OCI-LY7 (cell line): ENCODE measurements around the gene DHRSX. TPM values are rescaled to one million over a fixed set of nuclear protein-coding genes. Genes with fewer than 3 reads are reported as not detected.

Experiments
- BruUV-seq: library from RNA; stranded (reverse); fragments of 400-500 nt; replicated peaks from 2 replicates; lab custom pipeline; 2021; lab: Mats Ljungman, UMichigan
- CTCF ChIA-PET: fragments of 300-600 bp; sonication (Branson Sonifier 250); formaldehyde crosslinking; loops from one replicate; lab custom pipeline; 2022; ENCODE audit warnings: antibody characterized with exemption; ENCODE audit not compliant: unreplicated experiment; lab: Charles Lee
- POLR2A ChIA-PET: fragments of 300-600 bp; sonication (Branson Sonifier 250); formaldehyde crosslinking; loops from one replicate; lab custom pipeline; 2022; ENCODE audit warnings: antibody characterized with exemption; lab: Charles Lee
- DNase-seq: peaks from one replicate; pipeline ENCODE4 v3.0.0-alpha.2; 2015; ENCODE audit warnings: low spot score
- H2AFZ ChIP-seq: fragments of 200-600 bp; sonication (generic), shearing (Covaris generic); 2 replicates; pipeline ENCODE4 v1.6.1; 2014; ENCODE audit warnings: mild to moderate bottlenecking, antibody characterized with exemption, low read length, moderate library complexity
- H3K27ac ChIP-seq: fragments of 200-600 bp; sonication (generic); 2 replicates; pipeline ENCODE4 v1.5.1; 2014; ENCODE audit warnings: mixed run types, low read depth, mild to moderate bottlenecking, moderate library complexity, low read length, inconsistent platforms; ENCODE audit not compliant: poor library complexity, severe bottlenecking
- H3K36me3 ChIP-seq: fragments of 200-600 bp; sonication (generic); 2 replicates; pipeline ENCODE4 v1.6.1; 2014; ENCODE audit warnings: mild to moderate bottlenecking, antibody characterized with exemption, low read length, moderate library complexity, mixed read lengths; ENCODE audit not compliant: insufficient read depth
- H3K4me1 ChIP-seq: fragments of 200-600 bp; sonication (generic); 2 replicates; pipeline ENCODE4 v1.5.1; 2014; ENCODE audit warnings: mild to moderate bottlenecking, low read length; ENCODE audit not compliant: insufficient read depth, poor library complexity, severe bottlenecking
- H3K4me2 ChIP-seq: fragments of 200-600 bp; sonication (generic); 2 replicates; pipeline ENCODE4 v1.6.1; 2014; ENCODE audit warnings: mild to moderate bottlenecking, low read length
- H3K4me3 ChIP-seq: fragments of 200-600 bp; sonication (generic); 2 replicates; pipeline ENCODE4 v1.5.1; 2014; ENCODE audit warnings: mild to moderate bottlenecking, low read depth, low read length; ENCODE audit not compliant: poor library complexity, severe bottlenecking
- H3K79me2 ChIP-seq: fragments of 200-600 bp; sonication (generic); 2 replicates; pipeline ENCODE4 v1.6.1; 2016; ENCODE audit warnings: low read depth, mild to moderate bottlenecking, low read length, moderate library complexity, mixed read lengths; ENCODE audit not compliant: insufficient read depth
- H3K9me2 ChIP-seq: fragments of 200-600 bp; sonication (generic); 2 replicates; pipeline ENCODE4 v1.6.1; 2016; ENCODE audit warnings: mild to moderate bottlenecking, low read length, mixed read lengths; ENCODE audit not compliant: insufficient read depth
- H3K9me3 ChIP-seq: fragments of 200-600 bp; sonication (generic); 2 replicates; pipeline ENCODE4 v1.6.1; 2014; ENCODE audit warnings: mild to moderate bottlenecking, mixed run types, low read length, mixed read lengths
- H4K20me1 ChIP-seq: fragments of 200-600 bp; sonication (generic); 2 replicates; pipeline ENCODE4 v1.6.1; 2014; ENCODE audit warnings: mild to moderate bottlenecking, antibody characterized with exemption, low read length, moderate library complexity, mixed read lengths; ENCODE audit not compliant: insufficient read depth
- CTCF ChIP-seq: fragments of 200-600 bp; sonication (generic); conservative IDR thresholded peaks from 2 replicates; pipeline ENCODE4 v1.5.1; 2014; ENCODE audit warnings: mild to moderate bottlenecking, antibody characterized with exemption, low read length, moderate library complexity, mixed read lengths
- EZH2phosphoT487 ChIP-seq: fragments of 200-600 bp; sonication (generic); IDR thresholded peaks from 2 replicates; pipeline ENCODE4 v1.6.1; 2018; ENCODE audit warnings: low read depth, borderline replicate concordance, mild to moderate bottlenecking, mixed run types, antibody characterized with exemption, low read length, moderate library complexity, mixed read lengths
- intact Hi-C: fragments of 100-400 bp; cut with micrococcal nuclease; formaldehyde crosslinking; loops from one replicate; pipeline ENCODE4 v1.10.0; 2022; ENCODE audit not compliant: unreplicated experiment
- total RNA-seq, 2 experiments: library from RNA; depleted of rRNA in 1 of 2; stranded (reverse); fragments of >200 nt in 1 of 2; shearing (Covaris generic) in 1 of 2; gene quantifications; 2 replicates each; pipeline ENCODE4 v1.2.3, GENCODE V29; 2014 to 2022

DHRSX gene
- total RNA-seq, 2 experiments from 2014 or later: 25.2 to 30.9 TPM

- H3K27ac ChIP-seq: no peak overlapping the region
- no peaks in the 10 kb centered on the region for H4K20me1 ChIP-seq
- intact Hi-C loops: no loop called here
- no peaks in the 10 kb centered on the region for H3K79me2 ChIP-seq
- no peaks in the 10 kb centered on the region for H3K36me3 ChIP-seq
- no TSS peak for BruUV-seq
- CTCF ChIA-PET: no interaction called here
- TF ChIP-seq CTCF (no peak), EZH2phosphoT487 (no peak)
- no peaks in the 10 kb centered on the region for H3K9me2 ChIP-seq
- H3K4me1 ChIP-seq: no peaks in the 10 kb centered on the region
- no peak overlapping the region for H3K4me3 ChIP-seq
- DNase-seq: no peak
- no peaks in the 10 kb centered on the region for H3K9me3 ChIP-seq
- no peak overlapping the region for H3K4me2 ChIP-seq
- POLR2A ChIA-PET: no interaction called here
- no peak overlapping the region for H2AFZ ChIP-seq
These were observed 182.4 kb downstream of the DHRSX start for GRCh38 chrX:2318371-2318770.

- Histone ChIP-seq H3K9me2 (no peaks in the 10 kb centered on the region), H2AFZ (no peak overlapping the region), H3K4me3 (no peak overlapping the region), H4K20me1 (no peaks in the 10 kb centered on the region), H3K79me2 (no peaks in the 10 kb centered on the region), H3K9me3 (no peaks in the 10 kb centered on the region), H3K4me2 (no peak overlapping the region), H3K27ac (no peak overlapping the region), H3K4me1 (no peaks in the 10 kb centered on the region), H3K36me3 (no peaks in the 10 kb centered on the region)
- TF ChIP-seq EZH2phosphoT487 (no peak), CTCF (no peak)
- CTCF ChIA-PET: no interaction called here
- DNase-seq: no peak
- POLR2A ChIA-PET: no interaction called here
- BruUV-seq: no TSS peak
- intact Hi-C loops: no loop called here
These were observed 183.2 kb downstream of the DHRSX start for GRCh38 chrX:2317527-2318055.

- Histone ChIP-seq H3K36me3 (no peaks in the 10 kb centered on the region), H3K4me1 (no peaks in the 10 kb centered on the region), H3K9me2 (no peaks in the 10 kb centered on the region), H3K4me2 (no peak overlapping the region), H3K79me2 (no peaks in the 10 kb centered on the region), H3K4me3 (no peak overlapping the region), H2AFZ (no peak overlapping the region), H4K20me1 (no peaks in the 10 kb centered on the region), H3K9me3 (no peaks in the 10 kb centered on the region), H3K27ac (no peak overlapping the region)
- no TSS peak for BruUV-seq
- TF ChIP-seq EZH2phosphoT487 (no peak), CTCF (no peak)
- intact Hi-C loops: no loop called here
- ChIA-PET POLR2A (no interaction called here), CTCF (no interaction called here)
- no peak for DNase-seq
These were observed 184.2 kb downstream of the DHRSX start for GRCh38 chrX:2316534-2316933.
